Thymus (tissue), 14 donors: ENCODE results near the gene LINGO4. TPM values are rescaled to one million over a fixed set of nuclear protein-coding genes. Genes with fewer than 3 reads are reported as not detected.

Source experiments
- DNase-seq, 9 donors: peaks; one replicate each; pipeline ENCODE4 v3.0.0-alpha.2; 2013; ENCODE audit warnings: low spot score in 9 of 9, low read depth in 6 of 9, missing footprints in 1 of 9
- H3K27ac ChIP-seq, 2 donors: one replicate each; pipeline ENCODE4 v1.5.1; 2013; ENCODE audit warnings: control low read depth in 1 of 2, low read depth in 1 of 2, low read length in 1 of 2, mild to moderate bottlenecking in 1 of 2, moderate library complexity in 1 of 2
- H3K27me3 ChIP-seq, 2 donors: one replicate each; pipeline ENCODE4 v1.5.1; 2013; ENCODE audit warnings: low read length in 1 of 2; ENCODE audit not compliant: control insufficient read depth in 2 of 2, insufficient read depth in 1 of 2
- H3K36me3 ChIP-seq, 2 donors: one replicate each; pipeline ENCODE4 v1.5.1; 2013; ENCODE audit warnings: low read length in 1 of 2, mild to moderate bottlenecking in 1 of 2, moderate library complexity in 1 of 2; ENCODE audit not compliant: control insufficient read depth in 2 of 2, insufficient read depth in 2 of 2
- H3K4me1 ChIP-seq, 2 donors: one replicate each; pipeline ENCODE4 v1.5.1; 2013; ENCODE audit warnings: low read length in 2 of 2; ENCODE audit not compliant: control insufficient read depth in 2 of 2, insufficient read depth in 2 of 2
- H3K4me3 ChIP-seq, 2 donors: one replicate each; pipeline ENCODE4 v1.5.1; 2013; ENCODE audit warnings: low read length in 2 of 2, control low read depth in 1 of 2, mild to moderate bottlenecking in 1 of 2
- H3K9me3 ChIP-seq, 2 donors: one replicate each; pipeline ENCODE4 v1.5.1; 2013; ENCODE audit warnings: low read length in 1 of 2, mild to moderate bottlenecking in 1 of 2; ENCODE audit not compliant: control insufficient read depth in 2 of 2, insufficient read depth in 1 of 2
- WGBS: extraction: QIAGEN DNeasy Blood & Tissue Kit; methylation state at CpG from one replicate; pipeline ENCODE4 v1.1.7; 2013; 5-methylcytosine and 5-hydroxymethylcytosine counted together
- long read RNA-seq, 10 donors: transcript quantifications; one replicate each; lab custom pipeline, GENCODE V29; 2026
- polyA plus RNA-seq: library from polyadenylated mRNA; stranded (reverse); fragments of 200-250 nt; gene quantifications from one replicate; pipeline ENCODE4 v1.2.3, GENCODE V29; 2013
- total RNA-seq: library from RNA; stranded (reverse); fragments of 120-200 nt; gene quantifications from one replicate; pipeline ENCODE4 v1.2.4, GENCODE V29; 2013
- donor health status: healthy.

LINGO4 gene
- total RNA-seq (0.52 TPM), polyA plus RNA-seq (0.14 TPM)
- long read RNA-seq, donor 1 = 0 reads
- long read RNA-seq, donor 2 = 0 reads
- long read RNA-seq, donor 3, partial matches to known transcripts = 0 of 1 reads
- long read RNA-seq, donor 3, other reads (novel, unspliced or antisense) = 0 of 1 reads
- long read RNA-seq, donor 4 = 0 reads
- long read RNA-seq, donor 5 = 0 reads
- long read RNA-seq, donor 6 = 0 reads
- long read RNA-seq, donor 7 = 0 reads
- long read RNA-seq, donor 8, partial matches to known transcripts = 0 of 1 reads
- long read RNA-seq, donor 8, other reads (novel, unspliced or antisense) = 0 of 1 reads
- long read RNA-seq, donor 9 = 0 reads
- long read RNA-seq, donor 10 = 0 reads

- H3K9me3 ChIP-seq = no peaks in the 10 kb centered on the region
- peak within 1 kb of the TSS; percentile 18 to 50 for H3K27ac ChIP-seq
- no peak for DNase-seq
- peaks cover 0 to 16% of the 10 kb centered on the region in 2 donors for H3K4me1 ChIP-seq
- 87% methylated on average over 12 of the region's 12 CpGs for WGBS
- H3K36me3 ChIP-seq = peaks cover 27 to 43% of the 10 kb centered on the region in 2 donors
- H3K4me3 ChIP-seq = no peak within 1 kb of the TSS
- peaks cover 0 to 2% of the 10 kb centered on the region in 2 donors for H3K27me3 ChIP-seq
These were observed at the start of gene LINGO4 for GRCh38 chr1:151805066-151805820. Gene LINGO4, minus strand, starts transcription at chr1:151805419. Its CDS starts 2,715 bp downstream, at chr1:151802704.

- Histone ChIP-seq H3K9me3 (no peaks in the 10 kb centered on the region), H3K27me3 (no peaks in the 10 kb centered on the region), H3K36me3 (no peaks in the 10 kb centered on the region), H3K27ac (no peak overlapping the region), H3K4me1 (peaks cover 0 to 2% of the 10 kb centered on the region in 2 donors), H3K4me3 (no peak overlapping the region)
- WGBS = 96% methylated on average over 7 of the region's 7 CpGs
- DNase-seq = no peak
These were observed 49.4 kb upstream of the LINGO4 start for GRCh38 chr1:151854658-151855057.

- WGBS = 88% methylated on average over 5 of the region's 5 CpGs
- Histone ChIP-seq H3K36me3 (no peaks in the 10 kb centered on the region), H3K4me3 (no peak within 1 kb of the TSS), H3K27ac (no peak within 1 kb of the TSS), H3K27me3 (no peaks in the 10 kb centered on the region), H3K9me3 (no peaks in the 10 kb centered on the region), H3K4me1 (no peaks in the 10 kb centered on the region)
- peak in 1 of 9 donors; percentile 15 for DNase-seq
These were observed 48.3 kb upstream of the LINGO4 start, which contains the start of gene THEM5 for GRCh38 chr1:151853411-151853943. Gene THEM5, minus strand, starts transcription at chr1:151853712. Its CDS starts 147 bp downstream, at chr1:151853565.

GRCh38 chr1:151852733-151853132 lies 47.5 kb upstream of the LINGO4 start:
- DNase-seq = no peak
- no peak overlapping the region for H3K4me3 ChIP-seq
- no peaks in the 10 kb centered on the region for H3K36me3 ChIP-seq
- no peak overlapping the region for H3K27ac ChIP-seq
- WGBS = 96% methylated on average over 4 of the region's 4 CpGs
- H3K27me3 ChIP-seq = peaks cover 0 to 3% of the 10 kb centered on the region in 2 donors
- no peaks in the 10 kb centered on the region for H3K9me3 ChIP-seq
- H3K4me1 ChIP-seq = no peaks in the 10 kb centered on the region

- Histone ChIP-seq H3K9me3 (no peaks in the 10 kb centered on the region), H3K4me3 (no peak overlapping the region), H3K27ac (no peak overlapping the region), H3K27me3 (peaks cover 0 to 3% of the 10 kb centered on the region in 2 donors), H3K36me3 (no peaks in the 10 kb centered on the region), H3K4me1 (no peaks in the 10 kb centered on the region)
- WGBS = 94% methylated on average over 8 of the region's 8 CpGs
- no peak for DNase-seq
These were observed 46.7 kb upstream of the LINGO4 start for GRCh38 chr1:151851886-151852285.

- H3K9me3 ChIP-seq = no peaks in the 10 kb centered on the region
These were observed 44.7 kb upstream of the LINGO4 start for GRCh38 chr1:151849871-151850270.

GRCh38 chr1:151849126-151849525 lies 43.9 kb upstream of the LINGO4 start:
- no peak overlapping the region for H3K27ac ChIP-seq

More at GRCh38 chr1:151849871-151850270, 44.7 kb upstream of the LINGO4 start:
- H3K36me3 ChIP-seq = no peaks in the 10 kb centered on the region
- no peak overlapping the region for H3K27ac ChIP-seq
- H3K27me3 ChIP-seq = peaks cover 0 to 3% of the 10 kb centered on the region in 2 donors
- H3K4me3 ChIP-seq = no peak overlapping the region
- H3K4me1 ChIP-seq = peaks cover 0 to 6% of the 10 kb centered on the region in 2 donors
- no peak for DNase-seq

GRCh38 chr1:151847867-151848596 lies 42.8 kb upstream of the LINGO4 start:
- Histone ChIP-seq H3K4me1 (peaks cover 0 to 6% of the 10 kb centered on the region in 2 donors), H3K27ac (no peak overlapping the region), H3K4me3 (no peak overlapping the region), H3K27me3 (peaks cover 0 to 3% of the 10 kb centered on the region in 2 donors), H3K9me3 (no peaks in the 10 kb centered on the region), H3K36me3 (no peaks in the 10 kb centered on the region)
- 64% methylated on average over 11 of the region's 11 CpGs for WGBS
- no peak for DNase-seq

More at GRCh38 chr1:151849126-151849525, 43.9 kb upstream of the LINGO4 start:
- H3K4me3 ChIP-seq = no peak overlapping the region
- WGBS = 89% methylated on average over 3 of the region's 3 CpGs
- peaks cover 0 to 3% of the 10 kb centered on the region in 2 donors for H3K27me3 ChIP-seq
- no peak for DNase-seq
- no peaks in the 10 kb centered on the region for H3K36me3 ChIP-seq
- H3K4me1 ChIP-seq = peaks cover 0 to 6% of the 10 kb centered on the region in 2 donors
- no peaks in the 10 kb centered on the region for H3K9me3 ChIP-seq
